ENCODE data around the gene THUMPD3. TPM values are rescaled to one million over a fixed set of nuclear protein-coding genes. Genes with fewer than 3 reads are reported as not detected.

THUMPD3 gene
- total RNA-seq, 2 experiments from 2014 or later: 46.6 to 48.0 TPM

GRCh38 chr3:9343115-9343514 is 19.7 kb upstream of the THUMPD3 start:
- no peak overlapping the region for H3K4me3 Mint-ChIP-seq
- H3K36me3 Mint-ChIP-seq (ENCODE audit: low read depth): no peaks in the 10 kb centered on the region
- no peaks in the 10 kb centered on the region for H3K9me3 Mint-ChIP-seq
- no peaks in the 10 kb centered on the region for H3K27me3 Mint-ChIP-seq
- H3K27ac Mint-ChIP-seq: no peak overlapping the region
- H3K4me1 Mint-ChIP-seq: no peaks in the 10 kb centered on the region
- POLR2A ChIA-PET: no interaction called here
- no peak for DNase-seq
- CTCF ChIA-PET: interaction anchor here (0.6 to 2.9 kb wide), 2 partner anchors 10 to 346 kb away, joined by 3 to 10 read pairs; no protein-coding TSS in a partner anchor

GRCh38 chr3:9345041-9345440 is 17.8 kb upstream of the THUMPD3 start:
- ChIA-PET POLR2A (no interaction called here), CTCF (interaction anchor here (0.9 kb wide), 1 partner anchor 9 kb away, joined by 3 read pairs; no protein-coding TSS in a partner anchor)

GRCh38 chr3:9346141-9346540 is 16.7 kb upstream of the THUMPD3 start:
- no peak overlapping the region for H3K4me3 Mint-ChIP-seq
- no peaks in the 10 kb centered on the region for H3K27me3 Mint-ChIP-seq
- H3K4me1 Mint-ChIP-seq: no peaks in the 10 kb centered on the region
- ChIA-PET CTCF (interaction anchor here (0.7 kb wide), 1 partner anchor 86 kb away, joined by 7 read pairs; no protein-coding TSS in a partner anchor), POLR2A (no interaction called here)
- no peak overlapping the region for H3K27ac Mint-ChIP-seq
- H3K9me3 Mint-ChIP-seq: no peaks in the 10 kb centered on the region
- no peak for DNase-seq
- no peaks in the 10 kb centered on the region for H3K36me3 Mint-ChIP-seq (ENCODE audit: low read depth)

More at GRCh38 chr3:9345041-9345440, 17.8 kb upstream of the THUMPD3 start:
- Mint-ChIP-seq H3K27ac (no peak overlapping the region), H3K4me1 (no peaks in the 10 kb centered on the region), H3K27me3 (no peaks in the 10 kb centered on the region), H3K4me3 (no peak overlapping the region), H3K9me3 (no peaks in the 10 kb centered on the region), H3K36me3 (ENCODE audit: low read depth) (no peaks in the 10 kb centered on the region)
- no peak for DNase-seq

- CTCF ChIA-PET: interaction anchor here (0.8 to 1.6 kb wide), 2 partner anchors 14 to 16 kb away, joined by 3 to 4 read pairs; no protein-coding TSS in a partner anchor
- no peak for DNase-seq
- Mint-ChIP-seq H3K9me3 (no peaks in the 10 kb centered on the region), H3K27ac (no peak overlapping the region), H3K4me3 (no peak overlapping the region), H3K36me3 (ENCODE audit: low read depth) (no peaks in the 10 kb centered on the region), H3K27me3 (no peaks in the 10 kb centered on the region), H3K4me1 (no peaks in the 10 kb centered on the region)
- POLR2A ChIA-PET: no interaction called here
Observed at GRCh38 chr3:9347081-9347480, 15.8 kb upstream of the THUMPD3 start.

GRCh38 chr3:9347887-9348286 is 15.0 kb upstream of the THUMPD3 start:
- no peak for DNase-seq
- peaks cover under 1% of the 10 kb centered on the region for H3K4me1 Mint-ChIP-seq
- H3K4me3 Mint-ChIP-seq: no peak overlapping the region
- no peaks in the 10 kb centered on the region for H3K27me3 Mint-ChIP-seq
- ChIA-PET POLR2A (no interaction called here), CTCF (interaction anchor here (1.6 kb wide), 1 partner anchor 13 kb away, joined by 4 read pairs; no protein-coding TSS in a partner anchor)
- H3K9me3 Mint-ChIP-seq: no peaks in the 10 kb centered on the region
- H3K36me3 Mint-ChIP-seq (ENCODE audit: low read depth): no peaks in the 10 kb centered on the region
- H3K27ac Mint-ChIP-seq: no peak overlapping the region

GRCh38 chr3:9349321-9350117 is 13.3 kb upstream of the THUMPD3 start:
- Mint-ChIP-seq H3K9me3 (no peaks in the 10 kb centered on the region), H3K27me3 (no peaks in the 10 kb centered on the region), H3K4me1 (peaks cover 10% of the 10 kb centered on the region), H3K36me3 (ENCODE audit: low read depth) (no peaks in the 10 kb centered on the region), H3K4me3 (no peak overlapping the region), H3K27ac (no peak overlapping the region)
- CTCF ChIA-PET: interaction anchor here (0.5 to 1.2 kb wide), 3 partner anchors 9 to 160 kb away, joined by 3 to 4 read pairs (median 3); no protein-coding TSS in a partner anchor
- DNase-seq: no peak
- POLR2A ChIA-PET: no interaction called here

GRCh38 chr3:9351709-9352126 is 11.1 kb upstream of the THUMPD3 start:
- POLR2A ChIA-PET: no interaction called here
- Mint-ChIP-seq H3K36me3 (ENCODE audit: low read depth) (no peaks in the 10 kb centered on the region), H3K4me1 (peaks cover 19% of the 10 kb centered on the region), H3K27me3 (no peaks in the 10 kb centered on the region), H3K27ac (no peak overlapping the region), H3K4me3 (no peak overlapping the region), H3K9me3 (no peaks in the 10 kb centered on the region)
- no peak for DNase-seq
- CTCF ChIA-PET: interaction anchor here (0.6 to 2.1 kb wide), 4 partner anchors 10 to 413 kb away, joined by 4 to 20 read pairs (median 8); partner anchors contain the start of gene THUMPD3

- CTCF ChIA-PET: interaction anchor here (0.5 to 2.1 kb wide), 10 partner anchors 8 to 413 kb away, joined by 3 to 20 read pairs (median 3); partner anchors contain the start of gene THUMPD3
- H3K36me3 Mint-ChIP-seq (ENCODE audit: low read depth): no peaks in the 10 kb centered on the region
- H3K4me1 Mint-ChIP-seq: peaks cover 19% of the 10 kb centered on the region
- POLR2A ChIA-PET: no interaction called here
- DNase-seq: peak; percentile 71
- H3K9me3 Mint-ChIP-seq: no peaks in the 10 kb centered on the region
- no peak overlapping the region for H3K27ac Mint-ChIP-seq
- H3K27me3 Mint-ChIP-seq: no peaks in the 10 kb centered on the region
- H3K4me3 Mint-ChIP-seq: no peak overlapping the region
Observed at GRCh38 chr3:9352917-9353752, 9.7 kb upstream of the THUMPD3 start.

GRCh38 chr3:9361691-9362388 is 1.0 kb upstream of the THUMPD3 start:
- Mint-ChIP-seq H3K27me3 (peaks cover 2% of the 10 kb centered on the region), H3K27ac (peak overlapping the region; percentile 99), H3K4me1 (peaks cover 36% of the 10 kb centered on the region), H3K36me3 (ENCODE audit: low read depth) (peaks cover 28% of the 10 kb centered on the region), H3K4me3 (peak overlapping the region; percentile 98), H3K9me3 (peaks cover 2% of the 10 kb centered on the region)
- ChIA-PET POLR2A (interaction anchor here (0.6 to 3.6 kb wide), 3 partner anchors 35 to 287 kb away, joined by 4 to 29 read pairs (median 9); partner anchors contain the start of genes MTMR14 and SETD5), CTCF (interaction anchor here (1.2 to 2.3 kb wide), 5 partner anchors 9 to 43 kb away, joined by 3 to 20 read pairs (median 4); no protein-coding TSS in a partner anchor)
- DNase-seq: no peak

GRCh38 chr3:9369508-9369907 is 6.7 kb downstream of the THUMPD3 start:
- ChIA-PET CTCF (interaction anchor here (1.4 kb wide), 1 partner anchor 16 kb away, joined by 3 read pairs; no protein-coding TSS in a partner anchor), POLR2A (no interaction called here)
- peaks cover 66% of the 10 kb centered on the region for H3K36me3 Mint-ChIP-seq (ENCODE audit: low read depth)

GRCh38 chr3:9373465-9373864 is 10.6 kb downstream of the THUMPD3 start:
- Mint-ChIP-seq H3K27me3 (no peaks in the 10 kb centered on the region), H3K4me1 (peaks cover 39% of the 10 kb centered on the region), H3K9me3 (no peaks in the 10 kb centered on the region), H3K36me3 (ENCODE audit: low read depth) (peaks cover 71% of the 10 kb centered on the region), H3K4me3 (no peak overlapping the region), H3K27ac (peak overlapping the region; percentile 10)
- ChIA-PET POLR2A (no interaction called here), CTCF (interaction anchor here (0.6 to 1.0 kb wide), 4 partner anchors 10 to 23 kb away, joined by 3 to 4 read pairs (median 3); partner anchors contain the start of gene THUMPD3)
- DNase-seq: no peak

More at GRCh38 chr3:9369508-9369907, 6.7 kb downstream of the THUMPD3 start:
- no peak for DNase-seq
- no peaks in the 10 kb centered on the region for H3K9me3 Mint-ChIP-seq
- no peak overlapping the region for H3K4me3 Mint-ChIP-seq
- no peak overlapping the region for H3K27ac Mint-ChIP-seq
- H3K4me1 Mint-ChIP-seq: peaks cover 51% of the 10 kb centered on the region
- no peaks in the 10 kb centered on the region for H3K27me3 Mint-ChIP-seq

GRCh38 chr3:9377981-9378380 is 15.1 kb downstream of the THUMPD3 start:
- Mint-ChIP-seq H3K4me3 (no peak overlapping the region), H3K9me3 (no peaks in the 10 kb centered on the region), H3K27ac (no peak overlapping the region), H3K27me3 (no peaks in the 10 kb centered on the region), H3K4me1 (peaks cover 25% of the 10 kb centered on the region), H3K36me3 (ENCODE audit: low read depth) (peaks cover 59% of the 10 kb centered on the region)
- DNase-seq: no peak
- CTCF ChIA-PET: interaction anchor here (0.5 to 1.6 kb wide), 4 partner anchors 13 to 88 kb away, joined by 3 to 4 read pairs (median 4); no protein-coding TSS in a partner anchor
- POLR2A ChIA-PET: no interaction called here

All from activated CD4-positive, alpha-beta T cell treated with anti-CD3 and anti-CD28 coated beads, Interleukin-2, amount 10 ng/mL, durations not matched to agents 7 days and 5 days (primary cell).